ENCODE data around the gene ALDH4A1.

GRCh38 chr1:18927654-18928272, 25.4 kb upstream of the ALDH4A1 start:
- TF ChIP-seq CTCF (conservative IDR thresholded peaks at IDR 0.05; ENCODE audit: low read depth, low read length) (no peak), USF2 (IDR thresholded peaks at IDR 0.05; ENCODE audit: low read depth, low read length) (no peak)
